Panc1 (cell line): ENCODE measurements around the gene HM13. TPM values are rescaled to one million over a fixed set of nuclear protein-coding genes. Genes with fewer than 3 reads are reported as not detected.

Experiments used
- ATAC-seq: fragments of 200-7000 bp; cut with Tn5 transposase; 2 replicates; pipeline ENCODE4 v1.9.1; 2020; ENCODE audit warnings: mild to moderate bottlenecking, moderate library complexity
- BruUV-seq: library from RNA; stranded (reverse); fragments of 400-500 nt; replicated peaks from 2 replicates; lab custom pipeline; 2021; lab: Mats Ljungman, UMichigan
- CTCF ChIA-PET: fragments of 300-600 bp; sonication (Branson Sonifier 250); formaldehyde crosslinking; loops from one replicate; lab custom pipeline; 2022; ENCODE audit warnings: antibody characterized with exemption; lab: Charles Lee
- POLR2A ChIA-PET: fragments of 300-600 bp; sonication (Branson Sonifier 250); formaldehyde crosslinking; loops from one replicate; lab custom pipeline; 2022; ENCODE audit warnings: antibody characterized with exemption; lab: Charles Lee
- DNase-seq: peaks from one replicate; pipeline ENCODE4 v3.0.0-alpha.2; 2010; ENCODE audit warnings: low read depth, low spot score
- H3K27ac ChIP-seq: 2 replicates; pipeline ENCODE4 v1.5.1; 2011; ENCODE audit warnings: mild to moderate bottlenecking, low read length, inconsistent platforms
- H3K27me3 ChIP-seq: fragments of 200-500 bp; sonication (Bioruptor generic); 2 replicates; pipeline ENCODE4 v1.6.0; 2014; ENCODE audit warnings: low read length, inconsistent platforms; ENCODE audit not compliant: control insufficient read depth, insufficient read depth
- H3K36me3 ChIP-seq: fragments of 200-500 bp; sonication (Bioruptor generic); 2 replicates; pipeline ENCODE4 v1.5.1; 2014; ENCODE audit warnings: inconsistent platforms, mild to moderate bottlenecking, low read length, moderate library complexity; ENCODE audit not compliant: control insufficient read depth, insufficient read depth
- H3K4me1 ChIP-seq: 2 replicates; pipeline ENCODE4 v1.5.1; 2011; ENCODE audit warnings: inconsistent platforms, mild to moderate bottlenecking, low read length, moderate library complexity; ENCODE audit not compliant: control insufficient read depth, insufficient read depth
- H3K4me3 ChIP-seq, 2 experiments: 2 replicates each; pipeline ENCODE4 v1.5.1; 2011 to 2012; ENCODE audit warnings: low read depth in 2 of 2, low read length in 2 of 2, mild to moderate bottlenecking in 2 of 2, inconsistent platforms in 1 of 2, moderate library complexity in 1 of 2
- H3K9me3 ChIP-seq: fragments of 200-500 bp; sonication (Bioruptor generic); 2 replicates; pipeline ENCODE4 v1.5.1; 2014; ENCODE audit warnings: low read depth, mild to moderate bottlenecking, inconsistent platforms, low read length, moderate library complexity; ENCODE audit not compliant: control insufficient read depth, insufficient read depth
- CTCF ChIP-seq: fragments of 450-650 bp; IDR thresholded peaks from 2 replicates; pipeline ENCODE4 v1.5.1; 2017; ENCODE audit warnings: mild to moderate bottlenecking
- POLR2AphosphoS5 ChIP-seq: IDR thresholded peaks from 2 replicates; pipeline ENCODE4 v1.6.1; 2012; ENCODE audit warnings: mild to moderate bottlenecking, low read depth, low read length, moderate library complexity
- REST ChIP-seq, 2 experiments: IDR thresholded peaks; 2 replicates each; pipeline ENCODE4 v1.6.1; 2011 to 2012; ENCODE audit warnings: low read depth in 2 of 2, control low read depth in 1 of 2, low read length in 1 of 2, mild to moderate bottlenecking in 1 of 2, moderate library complexity in 1 of 2; ENCODE audit not compliant: insufficient read depth in 1 of 2
- SIN3A ChIP-seq: IDR thresholded peaks from 2 replicates; pipeline ENCODE4 v1.6.1; 2012; ENCODE audit warnings: low read depth, mild to moderate bottlenecking, low read length, moderate library complexity, borderline replicate concordance; ENCODE audit not compliant: insufficient read depth
- TCF7L2 ChIP-seq: IDR thresholded peaks from 2 replicates; pipeline ENCODE4 v1.6.1; 2011; ENCODE audit warnings: mild to moderate bottlenecking, low read depth, low read length, inconsistent platforms
- in situ Hi-C: cut with HindIII; loops from 2 replicates; pipeline ENCODE4 v1.10.0; 2016; ENCODE audit warnings: low sequenced_read_pairs, low pct_unique_long_range_greater_than_20kb
- intact Hi-C: fragments of 100-400 bp; cut with micrococcal nuclease; formaldehyde crosslinking; loops from one replicate; pipeline ENCODE4 v1.10.0; 2022; ENCODE audit not compliant: unreplicated experiment
- total RNA-seq: library from RNA; stranded (reverse); gene quantifications from one replicate; pipeline ENCODE4 v1.2.1, GENCODE V29; 2021; ENCODE audit not compliant: unreplicated experiment

HM13 gene
- total RNA-seq, 1 experiment from 2014 or later, result 337 TPM

DNA sequence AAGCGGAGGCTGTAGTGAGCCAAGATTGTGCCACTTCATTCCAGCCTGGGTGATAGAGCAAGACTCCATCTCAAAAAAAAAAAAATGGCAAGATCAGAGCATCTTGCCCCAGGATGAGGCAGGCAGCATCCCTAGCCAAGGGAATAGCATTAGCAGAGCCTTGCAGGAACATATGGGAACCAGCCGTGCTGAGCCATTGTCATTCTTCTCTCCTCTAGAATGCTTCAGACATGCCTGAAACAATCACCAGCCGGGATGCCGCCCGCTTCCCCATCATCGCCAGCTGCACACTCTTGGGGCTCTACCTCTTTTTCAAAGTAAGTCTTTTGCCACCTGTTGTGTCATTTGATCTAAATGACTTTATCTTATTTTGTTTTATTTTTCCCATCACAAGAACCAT, 13.0 kb downstream of the HM13 start:
- Histone ChIP-seq H3K4me1 (no peaks in the 10 kb centered on the region), H3K36me3 (peaks cover 13% of the 10 kb centered on the region; the same call in 1 of the 2 replicates), H3K4me3 (no peak overlapping the region), H3K9me3 (no peaks in the 10 kb centered on the region), H3K27ac (no peak overlapping the region), H3K27me3 (no peaks in the 10 kb centered on the region)
- in situ Hi-C loops (no loop called here), intact Hi-C loops (no loop called here)
- CTCF ChIA-PET, result no interaction called here
- POLR2A ChIA-PET, result no interaction called here
- BruUV-seq, result no TSS peak
- ATAC-seq, result no peak
- no peak for TF ChIP-seq POLR2AphosphoS5
- DNase-seq, result no peak

- intact Hi-C loops (no loop called here), in situ Hi-C loops (no loop called here)
- ChIA-PET CTCF (no interaction called here), POLR2A (interaction anchor here (0.6 kb wide), 1 partner anchor 11 kb away, joined by 3 read pairs; no protein-coding TSS in a partner anchor)
- no TSS peak for BruUV-seq
- Histone ChIP-seq H3K27me3 (no peaks in the 10 kb centered on the region), H3K4me1 (no peaks in the 10 kb centered on the region), H3K27ac (no peak overlapping the region), H3K4me3 (no peak overlapping the region), H3K36me3 (peaks cover 29% of the 10 kb centered on the region), H3K9me3 (no peaks in the 10 kb centered on the region)
- no peak for ATAC-seq
- TF ChIP-seq POLR2AphosphoS5, result no peak
- no peak for TF ChIP-seq SIN3A
- no peak for TF ChIP-seq CTCF
- no peak for TF ChIP-seq TCF7L2
- no peak for TF ChIP-seq REST (IDR thresholded peaks at IDR 0.05; ENCODE audit: insufficient read depth in 1 of 2, low read depth in 2 of 2, low read length in 1 of 2)
- DNase-seq, result no peak
Observed at GRCh38 chr20:31535298-31535697, 21.1 kb downstream of the HM13 start.

DNA sequence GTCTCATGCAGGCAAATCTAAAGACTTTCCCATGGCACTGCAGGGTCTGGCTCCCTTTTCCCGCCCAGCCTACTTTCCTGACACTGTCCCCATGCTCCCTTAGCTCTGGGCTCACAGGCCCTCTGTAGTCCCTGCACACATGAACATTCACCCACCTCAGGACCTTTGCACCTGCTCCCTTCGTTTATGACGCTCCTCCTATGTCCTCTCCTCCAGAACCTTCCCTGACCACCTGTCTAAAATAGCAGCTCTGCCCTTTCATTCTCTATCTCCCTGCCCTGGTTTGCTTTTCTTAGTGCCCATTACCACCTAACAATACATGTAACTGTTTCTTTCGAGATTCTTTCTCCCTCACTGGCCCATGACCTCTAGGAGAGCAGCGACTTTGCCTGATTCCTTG, 22.3 kb downstream of the HM13 start:
- no peaks in the 10 kb centered on the region for H3K9me3 ChIP-seq
- TF ChIP-seq SIN3A, result no peak
- TF ChIP-seq REST (IDR thresholded peaks at IDR 0.05; ENCODE audit: insufficient read depth in 1 of 2, low read depth in 2 of 2, low read length in 1 of 2), result no peak
- TF ChIP-seq TCF7L2, result no peak
- TF ChIP-seq POLR2AphosphoS5, result no peak
- TF ChIP-seq CTCF, result no peak
- peaks cover 28% of the 10 kb centered on the region for H3K36me3 ChIP-seq
- ATAC-seq, result no peak
- no TSS peak for BruUV-seq
- H3K27me3 ChIP-seq, result no peaks in the 10 kb centered on the region
- intact Hi-C loops (no loop called here), in situ Hi-C loops (no loop called here)
- no peak overlapping the region for H3K27ac ChIP-seq
- no peak overlapping the region for H3K4me3 ChIP-seq
- no peak for DNase-seq
- ChIA-PET POLR2A (no interaction called here), CTCF (no interaction called here)
- no peaks in the 10 kb centered on the region for H3K4me1 ChIP-seq
